SK-MEL-5 (cell line): Measurements from ENCODE around the gene APEH. TPM values are rescaled to one million over a fixed set of nuclear protein-coding genes. Genes with fewer than 3 reads are reported as not detected.

Experiments used
- DNase-seq: peaks from one replicate; pipeline ENCODE4 v3.0.0-alpha.2; 2016; ENCODE audit warnings: low read depth, low spot score
- in situ Hi-C: cut with HindIII; loops from 2 replicates; pipeline ENCODE4 v1.10.0; 2016; ENCODE audit warnings: low sequenced_read_pairs, high pct_unique_total_duplicates, low pct_unique_long_range_greater_than_20kb
- total RNA-seq: library from RNA; depleted of rRNA; stranded (reverse); fragments of >200 nt; shearing (Covaris generic); gene quantifications from 2 replicates; pipeline ENCODE4 v1.2.3, GENCODE V29; 2014

Gene APEH
- total RNA-seq, 1 experiment from 2014 or later: 231 TPM

GRCh38 chr3:49700453-49701128 is 26.4 kb downstream of the APEH start:
- peak; percentile 24 for DNase-seq
- in situ Hi-C loops: no loop called here

GRCh38 chr3:49701388-49702077 is 27.4 kb downstream of the APEH start:
- peak; percentile 27 for DNase-seq
- in situ Hi-C loops: no loop called here

- in situ Hi-C loops: no loop called here
- DNase-seq: no peak
Measured at GRCh38 chr3:49702672-49703071, 28.5 kb downstream of the APEH start.

GRCh38 chr3:49703443-49703927 is 29.3 kb downstream of the APEH start:
- in situ Hi-C loops: no loop called here
- DNase-seq: peak; percentile 81

GRCh38 chr3:49703956-49704355 is 29.8 kb downstream of the APEH start:
- in situ Hi-C loops: no loop called here
- no peak for DNase-seq

- DNase-seq: no peak
- in situ Hi-C loops: no loop called here
Measured at GRCh38 chr3:49704629-49705028, 30.5 kb downstream of the APEH start.

- in situ Hi-C loops: no loop called here
- no peak for DNase-seq
Measured at GRCh38 chr3:49705390-49705960, 31.3 kb downstream of the APEH start.

GRCh38 chr3:49706456-49707112 is 32.4 kb downstream of the APEH start:
- in situ Hi-C loops: no loop called here
- DNase-seq: no peak

- no peak for DNase-seq
- in situ Hi-C loops: no loop called here
Measured at GRCh38 chr3:49707113-49707480, 32.9 kb downstream of the APEH start.

- in situ Hi-C loops: no loop called here
- DNase-seq: no peak
Measured at GRCh38 chr3:49709852-49710251, 35.7 kb downstream of the APEH start.

GRCh38 chr3:49711489-49711888 is 37.3 kb downstream of the APEH start:
- in situ Hi-C loops: no loop called here
- no peak for DNase-seq

GRCh38 chr3:49712166-49712565 is 38.0 kb downstream of the APEH start:
- in situ Hi-C loops: no loop called here
- DNase-seq: no peak

GRCh38 chr3:49712631-49713317 is 38.6 kb downstream of the APEH start:
- DNase-seq: no peak
- in situ Hi-C loops: no loop called here

- in situ Hi-C loops: no loop called here
- no peak for DNase-seq
Measured at GRCh38 chr3:49713336-49714105, 39.4 kb downstream of the APEH start.

GRCh38 chr3:49714728-49715550 is 40.8 kb downstream of the APEH start:
- in situ Hi-C loops: no loop called here

GRCh38 chr3:49715611-49716121 is 41.5 kb downstream of the APEH start:
- in situ Hi-C loops: no loop called here
- DNase-seq: no peak

More at GRCh38 chr3:49714728-49715550, 40.8 kb downstream of the APEH start:
- DNase-seq: no peak
